Subcutaneous abdominal adipose tissue (tissue), 5 donors: ENCODE results near the gene MAGEA10.
"Not testable (repeated sequence)": the region's sequence is repeated elsewhere in the genome, so short reads cannot be mapped to it uniquely, and the experiment has no call there.

ENCODE experiments used
- H3K27ac ChIP-seq: one replicate; pipeline ENCODE4 v1.7.0; 2013; ENCODE audit warnings: low read depth, mild to moderate bottlenecking, inconsistent platforms, low read length, moderate library complexity
- H3K27me3 ChIP-seq, 5 donors: one replicate each; pipeline ENCODE4 v1.7.0; 2013; ENCODE audit warnings: low read length in 5 of 5, inconsistent platforms in 1 of 5; ENCODE audit not compliant: control insufficient read depth in 5 of 5, insufficient read depth in 4 of 5
- H3K36me3 ChIP-seq, 5 donors: one replicate each; pipeline ENCODE4 v1.7.0; 2013; ENCODE audit warnings: low read length in 5 of 5; ENCODE audit not compliant: control insufficient read depth in 5 of 5, insufficient read depth in 5 of 5
- H3K4me1 ChIP-seq, 5 donors: one replicate each; pipeline ENCODE4 v1.7.0; 2013; ENCODE audit warnings: low read length in 5 of 5, mild to moderate bottlenecking in 3 of 5, moderate library complexity in 1 of 5; ENCODE audit not compliant: control insufficient read depth in 5 of 5, insufficient read depth in 5 of 5
- H3K4me3 ChIP-seq, 5 donors: one replicate each; pipeline ENCODE4 v1.7.0; 2013; ENCODE audit warnings: low read length in 5 of 5, low read depth in 1 of 5
- H3K9ac ChIP-seq, 5 donors: one replicate each; pipeline ENCODE4 v1.7.0; 2013; ENCODE audit warnings: low read length in 5 of 5, mild to moderate bottlenecking in 4 of 5, moderate library complexity in 3 of 5
- H3K9me3 ChIP-seq, 5 donors: one replicate each; pipeline ENCODE4 v1.7.0; 2013; ENCODE audit warnings: low read length in 5 of 5; ENCODE audit not compliant: control insufficient read depth in 5 of 5
- donor health status: healthy.
- donor health status: healthy.
- donor health status: healthy.
- donor health status: healthy.
- donor health status: healthy.

Gene MAGEA10

GRCh38 chrX:152138388-152138784 is at the start of gene MAGEA10:
Gene MAGEA10, minus strand, starts transcription at chrX:152138577. Its CDS starts 2,957 bp downstream, at chrX:152135620.
- Histone ChIP-seq H3K9me3 (no peaks in the 10 kb centered on the region), H3K9ac (no peak within 1 kb of the TSS), H3K36me3 (no peaks in the 10 kb centered on the region), H3K27me3 (peaks cover 0 to 5% (median 0%) of the 10 kb centered on the region in 5 donors), H3K4me3 (no peak within 1 kb of the TSS), H3K27ac (no peak within 1 kb of the TSS), H3K4me1 (no peaks in the 10 kb centered on the region)

GRCh38 chrX:152177497-152178269 is 39.3 kb upstream of the MAGEA10 start:
- no peak overlapping the region for H3K9ac ChIP-seq
- no peaks in the 10 kb centered on the region for H3K9me3 ChIP-seq
- peaks cover 0 to 3% (median 0%) of the 10 kb centered on the region in 5 donors for H3K27me3 ChIP-seq
- no peak overlapping the region for H3K4me3 ChIP-seq
- no peaks in the 10 kb centered on the region for H3K36me3 ChIP-seq
- H3K27ac ChIP-seq, result no peak overlapping the region
- no peaks in the 10 kb centered on the region for H3K4me1 ChIP-seq

GRCh38 chrX:152177052-152177451 is 38.7 kb upstream of the MAGEA10 start:
- H3K4me3 ChIP-seq, result no peak overlapping the region
- peaks cover 0 to 3% (median 0%) of the 10 kb centered on the region in 5 donors for H3K27me3 ChIP-seq
- H3K9me3 ChIP-seq, result no peaks in the 10 kb centered on the region
- H3K36me3 ChIP-seq, result no peaks in the 10 kb centered on the region
- H3K4me1 ChIP-seq, result no peaks in the 10 kb centered on the region
- no peak overlapping the region for H3K9ac ChIP-seq
- no peak overlapping the region for H3K27ac ChIP-seq

- H3K9ac ChIP-seq, H3K36me3 ChIP-seq, H3K27me3 ChIP-seq, H3K4me3 ChIP-seq, H3K27ac ChIP-seq, H3K9me3 ChIP-seq, H3K4me1 ChIP-seq: not testable (repeated sequence)
Observed at GRCh38 chrX:152175892-152176291, 37.5 kb upstream of the MAGEA10 start.

GRCh38 chrX:152173923-152174322 is 35.5 kb upstream of the MAGEA10 start:
- H3K36me3 ChIP-seq, H3K27me3 ChIP-seq, H3K9me3 ChIP-seq, H3K9ac ChIP-seq, H3K4me1 ChIP-seq, H3K4me3 ChIP-seq, H3K27ac ChIP-seq: not testable (repeated sequence)

GRCh38 chrX:152170621-152171020 is 32.2 kb upstream of the MAGEA10 start:
- Histone ChIP-seq H3K27me3 (peaks cover 0 to 3% (median 0%) of the 10 kb centered on the region in 5 donors), H3K4me1 (peaks cover 0 to 4% (median 0%) of the 10 kb centered on the region in 5 donors), H3K4me3 (no peak overlapping the region), H3K27ac (no peak overlapping the region), H3K9me3 (no peaks in the 10 kb centered on the region), H3K36me3 (no peaks in the 10 kb centered on the region), H3K9ac (no peak overlapping the region)

- H3K9me3 ChIP-seq, result no peaks in the 10 kb centered on the region
- no peaks in the 10 kb centered on the region for H3K36me3 ChIP-seq
- H3K27ac ChIP-seq, result no peak overlapping the region
- no peak overlapping the region for H3K4me3 ChIP-seq
- H3K27me3 ChIP-seq, result no peaks in the 10 kb centered on the region
- H3K4me1 ChIP-seq, result no peaks in the 10 kb centered on the region
- no peak overlapping the region for H3K9ac ChIP-seq
Observed at GRCh38 chrX:152165033-152165743, 26.8 kb upstream of the MAGEA10 start.

GRCh38 chrX:152157042-152157441 is 18.7 kb upstream of the MAGEA10 start:
- peaks cover 0 to 6% (median 0%) of the 10 kb centered on the region in 5 donors for H3K9me3 ChIP-seq
- no peak overlapping the region for H3K27ac ChIP-seq
- H3K27me3 ChIP-seq, result peaks cover 0 to 3% (median 0%) of the 10 kb centered on the region in 5 donors
- H3K36me3 ChIP-seq, result no peaks in the 10 kb centered on the region
- H3K4me3 ChIP-seq, result no peak overlapping the region
- H3K9ac ChIP-seq, result no peak overlapping the region
- no peaks in the 10 kb centered on the region for H3K4me1 ChIP-seq

- Histone ChIP-seq H3K36me3 (no peaks in the 10 kb centered on the region), H3K9ac (no peak overlapping the region), H3K27ac (no peak overlapping the region), H3K9me3 (peaks cover 0 to 6% (median 0%) of the 10 kb centered on the region in 5 donors), H3K27me3 (peaks cover 0 to 3% (median 0%) of the 10 kb centered on the region in 5 donors), H3K4me3 (no peak overlapping the region), H3K4me1 (no peaks in the 10 kb centered on the region)
Observed at GRCh38 chrX:152155766-152156310, 17.5 kb upstream of the MAGEA10 start.

- Histone ChIP-seq H3K27ac (no peak overlapping the region), H3K4me3 (no peak overlapping the region), H3K4me1 (no peaks in the 10 kb centered on the region), H3K9ac (no peak overlapping the region), H3K9me3 (peaks cover 0 to 5% (median 0%) of the 10 kb centered on the region in 5 donors), H3K36me3 (no peaks in the 10 kb centered on the region), H3K27me3 (peaks cover 0 to 3% (median 0%) of the 10 kb centered on the region in 5 donors)
Observed at GRCh38 chrX:152154050-152154449, 15.7 kb upstream of the MAGEA10 start.
